ENCODE data around the gene PTPN9. TPM values are rescaled to one million over a fixed set of nuclear protein-coding genes. Genes with fewer than 3 reads are reported as not detected.

PTPN9 gene
- total and polyA plus RNA-seq, 10 of the 15 experiments (the other 5 are each of a cell fraction or from before 2014, with no cell fraction given) = 7.8 to 29.1 (median 18.5) TPM

GRCh38 chr15:75436881-75437280, 142.2 kb downstream of the PTPN9 start:
- Histone ChIP-seq H3K4me1 (ENCODE audit: control insufficient read depth, insufficient read depth, low read length) (no peaks in the 10 kb centered on the region), H4K20me1 (ENCODE audit: control insufficient read depth, insufficient read depth) (no peaks in the 10 kb centered on the region), H3K27ac (ENCODE audit: control insufficient read depth, insufficient read depth) (no peak overlapping the region), H3K9ac (ENCODE audit: control insufficient read depth, insufficient read depth, low read length) (no peak overlapping the region), H3K27me3 (replicated peaks in 1 of 2; ENCODE audit: control insufficient read depth in 2 of 2, insufficient read depth in 2 of 2, low read length in 1 of 2) (no peaks in the 10 kb centered on the region), H2AFZ (ENCODE audit: control insufficient read depth, low read depth, low read length) (no peak overlapping the region), H3K4me2 (ENCODE audit: control insufficient read depth, insufficient read depth) (no peak overlapping the region), H3K9me3 (replicated peaks; ENCODE audit: control insufficient read depth, insufficient read depth, low read length) (no peaks in the 10 kb centered on the region), H3K4me3 (no peak overlapping the region), H3K36me3 (ENCODE audit: control insufficient read depth in 2 of 2, insufficient read depth in 2 of 2, low read length in 1 of 2) (peaks cover 0 to 3% of the 10 kb centered on the region in 2 experiments; a peak in 3 of 4 replicates), H3K79me2 (ENCODE audit: control insufficient read depth, insufficient read depth, low read length) (peaks cover 61% of the 10 kb centered on the region)
- FAIRE-seq (no peak), DNase-seq (ENCODE audit: low read depth, low spot score) (no peak), ATAC-seq (no peak)
- intact Hi-C loops (cut with micrococcal nuclease; ENCODE audit: unreplicated experiment) = no loop called here
- WGBS (ENCODE audit: insufficient coverage, insufficient replicate concordance, low lambda C conversion rate, missing lambda C conversion rate) = 91% methylated on average over 5 of the region's 5 CpGs
- TF ChIP-seq MTA3 (IDR thresholded peaks at IDR 0.05; ENCODE audit: borderline replicate concordance, low read length) (no peak), MTA2 (IDR thresholded peaks at IDR 0.05; ENCODE audit: low read depth) (no peak), BCL11A (IDR thresholded peaks at IDR 0.05; ENCODE audit: low read depth, low read length) (no peak), POLR2A (IDR thresholded peaks at IDR 0.05; ENCODE audit: low read depth, low read length) (no peak), RAD21 (IDR thresholded peaks at IDR 0.05; ENCODE audit: insufficient read depth, low read depth, low read length) (no peak), RELA (IDR thresholded peaks at IDR 0.05; ENCODE audit: borderline replicate concordance, partially characterized antibody) (no peak), IRF4 (IDR thresholded peaks at IDR 0.05; ENCODE audit: low read depth, low read length) (no peak), HDGF (IDR thresholded peaks at IDR 0.05) (no peak), STAT1 (conservative IDR thresholded peaks at IDR 0.05) (no peak)
- no TSS peak for BruUV-seq (replicated peaks)
- ChIA-PET SMC1A (ENCODE audit: uncharacterized antibody, unreplicated experiment) (no interaction called here), RAD21 (ENCODE audit: unreplicated experiment) (interaction anchor here (0.7 kb wide), 1 partner anchor 15 kb away, joined by 3 read pairs; the partner anchor contains the start of gene SIN3A), CTCF (no interaction called here), POLR2A (no interaction called here)
- in situ Hi-C loops (cut with MboI) = no loop called here

GRCh38 chr15:75431682-75432081, 147.4 kb downstream of the PTPN9 start:
- Histone ChIP-seq H4K20me1 (ENCODE audit: control insufficient read depth, insufficient read depth) (no peaks in the 10 kb centered on the region), H3K9ac (ENCODE audit: control insufficient read depth, insufficient read depth, low read length) (no peak overlapping the region), H3K4me2 (ENCODE audit: control insufficient read depth, insufficient read depth) (no peak overlapping the region), H3K27me3 (replicated peaks in 1 of 2; ENCODE audit: control insufficient read depth in 2 of 2, insufficient read depth in 2 of 2, low read length in 1 of 2) (no peaks in the 10 kb centered on the region), H2AFZ (ENCODE audit: control insufficient read depth, low read depth, low read length) (no peak overlapping the region), H3K4me1 (ENCODE audit: control insufficient read depth, insufficient read depth, low read length) (no peaks in the 10 kb centered on the region), H3K36me3 (ENCODE audit: control insufficient read depth in 2 of 2, insufficient read depth in 2 of 2, low read length in 1 of 2) (peaks cover 7 to 20% of the 10 kb centered on the region in 2 experiments; a peak in 3 of 4 replicates), H3K9me3 (replicated peaks; ENCODE audit: control insufficient read depth, insufficient read depth, low read length) (no peaks in the 10 kb centered on the region), H3K4me3 (no peak overlapping the region), H3K27ac (ENCODE audit: control insufficient read depth, insufficient read depth) (no peak overlapping the region), H3K79me2 (ENCODE audit: control insufficient read depth, insufficient read depth, low read length) (peaks cover 37% of the 10 kb centered on the region)
- ChIA-PET CTCF (interaction anchor here (1.0 to 1.4 kb wide), 5 partner anchors 9 to 169 kb away, joined by 3 to 6 read pairs (median 4); partner anchors contain the start of gene SIN3A), POLR2A (interaction anchor here (0.6 to 1.5 kb wide), 6 partner anchors 10 to 63 kb away, joined by 3 to 6 read pairs (median 4); partner anchors contain the start of gene MAN2C1), RAD21 (ENCODE audit: unreplicated experiment) (interaction anchor here (0.9 to 1.8 kb wide), 2 partner anchors 23 to 64 kb away, joined by 3 to 10 read pairs; no protein-coding TSS in a partner anchor), SMC1A (ENCODE audit: uncharacterized antibody, unreplicated experiment) (interaction anchor here (0.9 to 2.8 kb wide), 4 partner anchors 10 to 45 kb away, joined by 4 to 9 read pairs (median 4); no protein-coding TSS in a partner anchor)
- in situ Hi-C loops (cut with MboI) (no loop called here), intact Hi-C loops (cut with micrococcal nuclease; ENCODE audit: unreplicated experiment) (no loop called here)
- no peak for TF ChIP-seq ZNF217 (IDR thresholded peaks at IDR 0.05)
- TF ChIP-seq STAT1 (conservative IDR thresholded peaks at IDR 0.05) = no peak
- TF ChIP-seq BCL11A (IDR thresholded peaks at IDR 0.05; ENCODE audit: low read depth, low read length) = no peak
- no peak for TF ChIP-seq TCF3 (IDR thresholded peaks at IDR 0.05; ENCODE audit: borderline replicate concordance, insufficient read depth, low read depth, low read length)
- no peak for TF ChIP-seq MYC (IDR thresholded peaks at IDR 0.05; ENCODE audit: insufficient read depth, insufficient read length, insufficient replicate concordance, low read length, severe bottlenecking)
- TF ChIP-seq ASH2L (IDR thresholded peaks at IDR 0.05; ENCODE audit: borderline replicate concordance, low read depth) = no peak
- TF ChIP-seq E4F1 (IDR thresholded peaks at IDR 0.05; ENCODE audit: borderline replicate concordance, partially characterized antibody) = no peak
- 0% methylated on average over 1 of the region's 1 CpG for WGBS (ENCODE audit: insufficient coverage, insufficient replicate concordance, low lambda C conversion rate, missing lambda C conversion rate)
- BruUV-seq (replicated peaks) = no TSS peak
- FAIRE-seq (peak; percentile 41), DNase-seq (ENCODE audit: low read depth, low spot score) (no peak), ATAC-seq (no peak)
